Fibroblast of gingiva (primary cell): Measurements from ENCODE around the gene ZMYND8.
A peak's percentile ranks its signal among the peaks of the same experiment; 100 is the strongest.
"Not testable (repeated sequence)": the region's sequence is repeated elsewhere in the genome, so short reads cannot be mapped to it uniquely, and the experiment has no call there.

ENCODE experiments used
- DNase-seq: peaks from one replicate; pipeline ENCODE4 v3.0.0-alpha.2; 2011; ENCODE audit warnings: low read depth

ZMYND8 gene

DNA sequence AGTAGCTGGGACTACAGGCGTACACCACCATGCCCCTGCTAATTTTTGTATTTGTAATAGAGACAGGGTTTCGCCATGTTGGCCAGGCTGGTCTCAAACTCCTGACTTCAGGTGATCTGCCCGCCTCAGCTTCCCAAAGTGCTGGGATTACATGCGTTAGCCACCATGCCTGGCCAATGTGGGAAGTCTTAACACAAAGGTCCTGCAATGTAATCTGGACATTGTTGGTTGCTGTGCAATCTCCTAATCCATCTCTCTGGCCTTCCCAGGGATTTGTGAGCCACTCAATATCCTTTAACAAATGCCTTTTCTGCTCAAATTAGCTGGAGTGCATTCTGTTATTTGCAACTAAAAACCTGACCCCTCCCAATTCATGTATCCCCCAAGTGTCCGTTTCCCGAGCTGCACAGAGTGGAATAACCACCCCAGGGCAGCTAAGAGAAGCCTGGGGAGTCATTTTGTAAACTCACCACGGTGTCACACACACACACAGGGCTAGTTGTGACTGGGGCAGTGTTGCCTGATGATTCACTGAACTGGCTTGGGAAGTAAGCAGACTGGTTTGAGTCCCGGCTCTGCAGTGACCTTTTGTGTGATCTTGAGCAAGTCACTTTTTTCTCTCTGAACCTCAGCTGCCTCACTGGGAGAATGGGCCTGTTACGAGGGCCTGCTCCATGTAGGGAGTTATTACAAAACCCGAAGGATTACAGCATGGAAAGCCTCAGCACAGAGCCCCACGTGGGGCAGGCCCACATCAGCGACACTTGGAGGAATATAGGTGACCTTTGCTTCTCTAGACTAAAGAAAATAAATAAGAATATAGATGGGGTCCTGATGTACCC is 152.3 kb downstream of the ZMYND8 start:
- DNase-seq = peak; percentile 24

DNA sequence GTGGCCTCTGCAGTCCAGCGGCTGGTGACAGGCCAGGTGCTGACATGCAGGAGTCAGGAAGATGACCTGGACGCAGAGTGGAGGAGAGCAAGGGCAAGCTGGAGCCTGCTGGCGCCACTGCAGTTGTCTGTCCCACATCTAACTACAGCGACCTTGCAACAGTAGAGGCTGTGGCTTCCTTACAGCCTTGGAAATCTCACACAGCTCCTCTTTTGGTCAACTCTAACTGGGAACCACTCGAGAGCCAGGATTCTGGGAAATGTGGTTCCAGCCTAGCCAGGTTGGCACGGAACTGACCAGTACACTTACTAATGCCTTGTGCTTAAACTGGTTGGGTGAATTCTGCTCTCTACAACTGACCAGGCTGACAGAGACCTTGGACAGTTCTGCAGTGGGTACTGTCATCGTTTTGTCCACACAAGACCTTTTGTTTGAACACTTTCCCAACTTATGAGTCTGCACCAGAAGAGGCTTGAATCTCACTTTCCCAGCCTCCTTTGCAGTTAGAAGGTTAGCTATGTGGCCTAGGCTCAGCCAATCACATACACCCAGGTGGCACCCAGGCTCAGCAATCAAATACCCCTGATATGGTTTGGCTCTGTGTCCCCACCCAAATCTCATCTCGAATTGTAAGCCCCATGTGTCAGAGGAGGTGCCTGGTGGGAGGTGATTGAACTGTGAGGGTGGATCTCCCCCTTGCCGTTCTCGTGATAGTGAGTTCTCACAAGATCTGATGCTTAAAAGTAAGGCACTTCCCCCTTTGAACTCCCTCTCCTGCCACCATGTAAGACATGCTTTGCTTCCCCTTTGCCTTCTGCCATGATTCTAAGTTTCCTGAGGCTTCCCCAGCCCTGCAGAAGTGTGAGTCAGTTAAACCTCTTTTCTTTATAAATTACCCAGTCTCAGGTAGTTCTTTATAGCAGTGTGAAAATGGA is 153.5 kb downstream of the ZMYND8 start:
- no peak for DNase-seq

- DNase-seq = no peak
Measured at GRCh38 chr20:47201074-47201730, 155.3 kb downstream of the ZMYND8 start.

- DNase-seq = no peak
Measured at GRCh38 chr20:47198996-47199552, 157.4 kb downstream of the ZMYND8 start.

- peak; percentile 7 for DNase-seq
Measured at GRCh38 chr20:47198254-47198671, 158.2 kb downstream of the ZMYND8 start.

GRCh38 chr20:47196091-47197081 is 160.1 kb downstream of the ZMYND8 start:
- peak; percentile 43 for DNase-seq

- no peak for DNase-seq
Measured at GRCh38 chr20:47195573-47195972, 160.9 kb downstream of the ZMYND8 start.

GRCh38 chr20:47191956-47192355 is 164.5 kb downstream of the ZMYND8 start:
- no peak for DNase-seq

DNA sequence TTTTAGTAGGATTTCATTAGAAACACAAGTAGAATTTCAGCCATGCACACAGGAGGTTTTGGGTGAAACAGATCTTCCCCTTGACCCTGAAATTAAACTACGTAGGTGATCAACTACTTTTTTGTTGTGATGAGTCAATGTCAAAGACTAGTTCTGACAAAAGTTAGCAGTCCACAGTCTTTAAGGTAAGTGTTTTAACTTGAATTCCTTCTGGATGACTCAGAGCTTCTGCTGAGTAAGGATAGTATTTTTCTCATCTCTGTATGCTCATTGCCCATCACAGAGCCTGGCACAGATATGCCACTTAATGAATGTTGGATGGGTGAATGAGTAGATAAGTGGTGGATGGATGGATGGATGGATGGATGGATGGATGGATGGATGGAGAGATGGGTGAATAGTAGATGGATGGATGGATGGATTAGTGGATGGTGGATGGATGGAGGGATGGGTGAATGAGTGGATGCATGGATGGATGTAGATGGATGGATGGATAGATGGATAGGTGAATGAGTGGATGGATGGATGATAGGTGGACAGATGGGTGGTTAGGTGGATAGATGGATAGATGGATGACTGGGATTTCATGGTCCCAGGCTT is 165.3 kb downstream of the ZMYND8 start:
- DNase-seq = no peak

- no peak for DNase-seq
Measured at GRCh38 chr20:47189060-47189459, 167.4 kb downstream of the ZMYND8 start.

DNA sequence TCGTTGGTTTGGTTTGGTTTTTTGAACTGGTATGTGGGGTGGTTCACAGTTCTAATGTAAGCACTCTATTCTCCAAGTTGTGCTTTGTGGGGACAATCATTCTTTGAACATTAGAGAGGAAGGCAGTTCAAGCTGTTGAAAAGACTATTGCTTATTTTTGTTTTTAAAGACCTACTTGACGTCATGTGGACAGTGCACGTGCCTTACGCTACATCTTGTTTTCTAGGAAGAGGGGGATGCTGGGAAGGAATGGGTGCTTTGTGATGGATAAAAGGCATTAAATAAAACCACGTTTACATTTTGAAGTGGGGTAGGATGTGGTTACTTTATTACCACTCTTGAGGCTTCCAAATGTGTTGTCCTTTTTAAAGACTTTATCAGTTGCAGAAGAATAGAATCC is 168.0 kb downstream of the ZMYND8 start:
- DNase-seq = no peak

DNA sequence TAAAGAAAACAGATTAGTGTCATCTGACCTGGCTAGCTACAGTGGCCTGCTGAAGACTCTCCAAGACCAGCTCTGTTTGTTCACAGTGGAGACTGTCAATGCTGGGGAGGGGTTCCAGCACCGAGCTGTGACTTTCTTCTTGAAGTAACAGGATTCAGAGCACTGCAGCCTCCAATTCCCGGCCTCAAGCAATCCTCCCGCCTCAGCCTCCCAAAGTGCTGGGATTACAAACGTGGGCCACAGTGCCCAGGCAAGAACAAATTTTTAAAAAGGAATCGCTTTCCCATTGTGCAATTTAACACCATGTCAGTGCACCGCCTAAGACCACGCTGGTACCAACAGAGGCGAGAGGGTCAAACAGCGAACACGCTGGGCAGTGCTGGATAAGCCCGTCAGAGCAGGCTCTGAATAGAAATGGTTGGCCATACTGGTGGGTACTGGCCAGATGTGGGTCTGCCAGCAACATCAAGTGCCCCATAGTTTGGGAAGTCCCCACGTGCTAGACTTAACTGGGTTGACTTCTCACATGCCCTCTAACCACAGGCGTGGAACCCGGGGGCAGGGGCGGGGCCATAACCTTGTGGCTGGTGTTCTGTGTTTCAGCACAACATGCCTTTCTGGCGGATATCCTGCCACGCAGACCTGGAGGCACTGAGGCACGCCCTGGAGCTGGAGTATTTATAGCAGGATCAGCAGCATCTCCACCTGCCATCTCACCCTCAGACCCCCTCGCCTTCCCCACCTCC is 168.9 kb downstream of the ZMYND8 start:
- DNase-seq = no peak

- DNase-seq = no peak
Measured at GRCh38 chr20:47183367-47183766, 173.1 kb downstream of the ZMYND8 start.

- DNase-seq = peak; percentile 43
Measured at GRCh38 chr20:47181056-47181862, 175.2 kb downstream of the ZMYND8 start.

- DNase-seq = no peak
Measured at GRCh38 chr20:47179267-47179666, 177.2 kb downstream of the ZMYND8 start.

DNA sequence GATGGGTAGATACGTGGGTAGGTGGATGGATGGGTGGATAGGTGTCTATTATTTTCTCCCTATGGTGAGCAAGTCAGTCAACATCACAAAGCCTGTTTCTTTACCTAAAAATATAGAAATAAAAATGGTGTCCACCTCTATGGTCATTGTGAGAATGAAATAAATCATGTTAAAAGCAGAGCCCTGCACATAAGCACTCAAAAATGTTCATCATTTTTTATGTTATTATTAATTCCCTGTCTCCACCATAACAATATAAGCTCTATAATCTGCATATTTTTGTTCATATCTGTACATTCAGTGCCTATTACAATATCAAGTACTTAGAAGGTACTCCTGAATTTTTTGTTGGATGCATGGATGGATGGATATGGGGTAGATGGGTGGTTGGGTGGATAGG is 177.6 kb downstream of the ZMYND8 start:
- DNase-seq = no peak

- DNase-seq = no peak
Measured at GRCh38 chr20:47178277-47178676, 178.2 kb downstream of the ZMYND8 start.

DNA sequence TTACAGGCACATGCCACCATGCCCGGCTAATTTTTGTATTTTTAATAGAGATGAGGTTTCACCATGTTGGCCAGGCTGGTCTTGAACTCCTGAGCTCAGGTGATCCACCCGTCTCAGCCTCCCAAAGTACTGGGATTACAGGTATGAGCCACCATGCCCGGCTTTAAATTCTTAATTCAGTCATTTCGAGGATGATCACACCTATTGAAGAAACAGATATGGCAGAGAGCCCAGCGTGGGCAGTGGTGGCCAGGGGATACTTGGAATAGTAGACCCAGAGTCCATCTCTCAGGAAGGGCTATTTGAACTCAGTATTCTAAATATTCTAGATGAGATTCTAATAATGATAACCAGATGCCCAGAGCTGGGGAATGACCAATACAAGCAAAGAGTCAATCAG is 180.3 kb downstream of the ZMYND8 start:
- not testable (repeated sequence) for DNase-seq

GRCh38 chr20:47175493-47175892 is 181.0 kb downstream of the ZMYND8 start:
- DNase-seq = no peak
